BJ (cell line): ENCODE measurements around the gene MCC. TPM values are rescaled to one million over a fixed set of nuclear protein-coding genes. Genes with fewer than 3 reads are reported as not detected.

ENCODE experiments used
- CTCF ChIA-PET: fragments of 350-600 bp; formaldehyde crosslinking; extraction: SDS; loops from one replicate; lab custom pipeline; 2021; ENCODE audit warnings: antibody characterized with exemption, inconsistent platforms; lab: Yijun Ruan, JAX
- POLR2A ChIA-PET: fragments of 300-600 bp; sonication (Branson Sonifier 250); formaldehyde crosslinking; extraction: SDS; loops from one replicate; lab custom pipeline; 2021; ENCODE audit warnings: antibody characterized with exemption; lab: Charles Lee
- DNase-seq: peaks from one replicate; pipeline ENCODE4 v3.0.0-alpha.2; 2011; ENCODE audit warnings: low read depth
- H3K27me3 ChIP-seq: 2 replicates; pipeline ENCODE4 v1.6.0; 2011; ENCODE audit warnings: low read length; ENCODE audit not compliant: control insufficient read depth, insufficient read depth
- H3K36me3 ChIP-seq: 2 replicates; pipeline ENCODE4 v1.5.1; 2011; ENCODE audit warnings: low read length; ENCODE audit not compliant: control insufficient read depth, insufficient read depth
- H3K4me3 ChIP-seq: 2 replicates; pipeline ENCODE4 v1.5.1; 2011; ENCODE audit warnings: low read depth, mild to moderate bottlenecking, control low read depth, low read length
- polyA plus RNA-seq: library from polyadenylated mRNA; depleted of rRNA; stranded (reverse); fragments of >200 nt; gene quantifications from 2 replicates; pipeline ENCODE4 v1.2.3, GENCODE V29; 2011
- TF ChIP-seq, protein P1 (sequence below): IDR thresholded peaks from 2 replicates; pipeline ENCODE4 v1.5.1; 2011; ENCODE audit warnings: low read depth, mild to moderate bottlenecking, control low read depth, inconsistent platforms, low read length, moderate library complexity; ENCODE audit not compliant: insufficient read depth

The MCC gene
- polyA plus RNA-seq, 1 experiment = 2.3 TPM

DNA sequence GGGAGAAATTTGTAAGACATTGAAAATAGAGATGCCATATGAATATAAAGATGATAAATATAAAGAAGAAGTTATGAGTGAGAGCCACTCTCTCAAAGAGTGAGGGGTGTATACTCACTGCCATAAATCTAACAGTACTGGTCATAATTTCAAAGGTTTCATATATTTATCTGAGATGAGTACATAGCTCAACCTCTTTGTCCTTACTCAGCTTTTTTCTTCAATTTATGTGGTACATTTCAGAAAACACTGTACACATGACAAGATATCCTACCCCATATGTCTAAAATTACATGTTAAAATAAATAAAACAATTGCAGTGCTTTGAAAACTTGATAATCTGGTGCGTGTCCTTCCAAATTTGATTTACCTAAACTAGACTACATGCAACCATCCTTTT lies 5.2 kb upstream of the MCC start:
- Histone ChIP-seq H3K36me3 (no peaks in the 10 kb centered on the region), H3K27me3 (no peaks in the 10 kb centered on the region; the same call in 1 of the 2 replicates), H3K4me3 (no peak overlapping the region)
- no peak for DNase-seq
- CTCF ChIA-PET = interaction anchor here (0.6 kb wide), 1 partner anchor 498 kb away, joined by 3 read pairs; no protein-coding TSS in a partner anchor
- TF ChIP-seq, protein P1, sequence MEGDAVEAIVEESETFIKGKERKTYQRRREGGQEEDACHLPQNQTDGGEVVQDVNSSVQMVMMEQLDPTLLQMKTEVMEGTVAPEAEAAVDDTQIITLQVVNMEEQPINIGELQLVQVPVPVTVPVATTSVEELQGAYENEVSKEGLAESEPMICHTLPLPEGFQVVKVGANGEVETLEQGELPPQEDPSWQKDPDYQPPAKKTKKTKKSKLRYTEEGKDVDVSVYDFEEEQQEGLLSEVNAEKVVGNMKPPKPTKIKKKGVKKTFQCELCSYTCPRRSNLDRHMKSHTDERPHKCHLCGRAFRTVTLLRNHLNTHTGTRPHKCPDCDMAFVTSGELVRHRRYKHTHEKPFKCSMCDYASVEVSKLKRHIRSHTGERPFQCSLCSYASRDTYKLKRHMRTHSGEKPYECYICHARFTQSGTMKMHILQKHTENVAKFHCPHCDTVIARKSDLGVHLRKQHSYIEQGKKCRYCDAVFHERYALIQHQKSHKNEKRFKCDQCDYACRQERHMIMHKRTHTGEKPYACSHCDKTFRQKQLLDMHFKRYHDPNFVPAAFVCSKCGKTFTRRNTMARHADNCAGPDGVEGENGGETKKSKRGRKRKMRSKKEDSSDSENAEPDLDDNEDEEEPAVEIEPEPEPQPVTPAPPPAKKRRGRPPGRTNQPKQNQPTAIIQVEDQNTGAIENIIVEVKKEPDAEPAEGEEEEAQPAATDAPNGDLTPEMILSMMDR = no peak
- POLR2A ChIA-PET = no interaction called here

- POLR2A ChIA-PET = no interaction called here
- no peak overlapping the region for H3K4me3 ChIP-seq
- CTCF ChIA-PET = interaction anchor here (0.9 to 1.1 kb wide), 2 partner anchors 12 to 121 kb away, joined by 3 read pairs; no protein-coding TSS in a partner anchor
- H3K36me3 ChIP-seq = no peaks in the 10 kb centered on the region
- TF ChIP-seq, protein P1 = no peak
- DNase-seq = no peak
- no peaks in the 10 kb centered on the region; the same call in 1 of the 2 replicates for H3K27me3 ChIP-seq
These were observed 2.8 kb upstream of the MCC start for GRCh38 chr5:113491022-113491421.

DNA sequence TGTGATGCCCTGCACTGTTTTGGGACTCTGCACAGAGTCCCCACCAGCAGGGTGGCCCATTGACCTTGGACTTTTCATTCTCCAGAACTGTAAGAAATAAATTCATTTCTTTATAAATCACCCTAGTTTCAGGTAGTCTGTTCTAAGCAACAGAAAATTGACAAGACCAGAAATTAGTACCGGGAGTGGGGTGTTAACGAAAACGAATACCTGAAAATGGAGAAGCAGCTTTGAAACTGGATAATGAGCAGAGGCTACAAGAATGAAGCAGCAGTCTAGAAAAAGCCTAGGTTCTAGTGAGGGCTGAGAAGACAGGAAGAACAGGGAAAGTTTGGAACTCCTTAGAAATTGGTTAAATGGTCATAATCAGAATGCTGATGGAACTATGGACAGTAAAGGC lies 2.1 kb upstream of the MCC start:
- no peaks in the 10 kb centered on the region; the same call in 1 of the 2 replicates for H3K27me3 ChIP-seq
- TF ChIP-seq, protein P1 = no peak
- CTCF ChIA-PET = interaction anchor here (0.7 to 1.1 kb wide), 3 partner anchors 13 to 122 kb away, joined by 3 read pairs; no protein-coding TSS in a partner anchor
- POLR2A ChIA-PET = no interaction called here
- no peak for DNase-seq
- no peak overlapping the region for H3K4me3 ChIP-seq
- H3K36me3 ChIP-seq = no peaks in the 10 kb centered on the region

- peak; percentile 95 for DNase-seq
- CTCF ChIA-PET = interaction anchor here (1.1 kb wide), 1 partner anchor 14 kb away, joined by 3 read pairs; no protein-coding TSS in a partner anchor
- Histone ChIP-seq H3K36me3 (no peaks in the 10 kb centered on the region), H3K27me3 (no peaks in the 10 kb centered on the region; the same call in 1 of the 2 replicates), H3K4me3 (no peak overlapping the region)
- POLR2A ChIA-PET = no interaction called here
- TF ChIP-seq, protein P1 = no peak
These were observed 1.0 kb upstream of the MCC start for GRCh38 chr5:113489299-113489698.

DNA sequence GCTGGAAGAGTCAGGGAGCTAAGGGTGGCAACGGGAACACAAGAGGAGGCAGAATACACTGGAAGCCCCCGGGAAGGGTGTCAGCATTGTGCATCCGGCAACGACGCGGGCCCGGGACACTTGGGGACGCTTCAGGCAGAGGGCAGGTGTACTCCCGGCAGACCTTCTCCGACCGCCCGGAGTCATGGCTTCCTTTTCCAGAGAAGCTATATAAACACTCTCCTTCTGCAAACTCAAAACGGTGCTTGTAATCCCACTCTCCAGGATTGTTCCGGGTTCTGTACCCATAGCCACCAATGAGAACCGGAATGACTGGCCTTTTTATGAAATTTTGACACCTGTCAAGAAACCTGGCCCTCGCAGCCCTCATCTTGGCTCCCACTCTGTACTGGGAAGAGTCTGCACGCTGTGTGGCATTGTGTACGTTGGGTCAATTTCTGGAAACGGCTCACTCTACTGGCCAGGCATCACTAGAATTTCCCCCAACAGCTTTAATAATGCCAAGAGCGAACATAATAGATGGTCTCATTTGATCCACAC lies 462 bp upstream of the MCC start:
- ChIA-PET CTCF (interaction anchor here (1.1 to 1.9 kb wide), 2 partner anchors 14 kb away, joined by 3 to 7 read pairs; no protein-coding TSS in a partner anchor), POLR2A (no interaction called here)
- DNase-seq = no peak
- H3K36me3 ChIP-seq = no peaks in the 10 kb centered on the region
- no peaks in the 10 kb centered on the region; the same call in 1 of the 2 replicates for H3K27me3 ChIP-seq
- H3K4me3 ChIP-seq = peak overlapping the region; percentile 60
- TF ChIP-seq, protein P1 = no peak
